HepG2 (cell line): ENCODE results near the gene BSG.

Experiments used
- CTCF ChIP-seq: sonication (generic); formaldehyde crosslinking; IDR thresholded peaks from 2 replicates; pipeline ENCODE4 v1.5.0; 2020; ENCODE audit warnings: mild to moderate bottlenecking, missing genetic modification reagents, moderate library complexity
- HNF4A ChIP-seq: sonication (generic); formaldehyde crosslinking; IDR thresholded peaks from 2 replicates; pipeline ENCODE4 v1.4.0; 2020; ENCODE audit warnings: missing genetic modification reagents
- MAX ChIP-seq: IDR thresholded peaks from 2 replicates; pipeline ENCODE4 v1.6.1; 2012; ENCODE audit warnings: inconsistent platforms
- NFE2L1 ChIP-seq: sonication (generic); formaldehyde crosslinking; IDR thresholded peaks from 2 replicates; pipeline ENCODE4 v1.4.0; 2020; ENCODE audit warnings: missing genetic modification reagents, mild to moderate bottlenecking, borderline replicate concordance
- POLR2A ChIP-seq, 2 experiments: IDR thresholded peaks; 2 replicates each; pipeline ENCODE4 v1.6.1; 2011; ENCODE audit warnings: low read depth in 2 of 2, low read length in 2 of 2, mild to moderate bottlenecking in 1 of 2, moderate library complexity in 1 of 2; ENCODE audit not compliant: insufficient read depth in 1 of 2
- ZBTB1 ChIP-seq: sonication (generic); formaldehyde crosslinking; IDR thresholded peaks from 2 replicates; pipeline ENCODE4 v1.4.0; 2020; ENCODE audit warnings: missing genetic modification reagents, borderline replicate concordance
- ZNF30 ChIP-seq: sonication (generic); formaldehyde crosslinking; IDR thresholded peaks from 2 replicates; pipeline ENCODE4 v1.5.0; 2020; ENCODE audit warnings: mild to moderate bottlenecking, missing genetic modification reagents
- ZNF350 ChIP-seq: sonication (generic); formaldehyde crosslinking; IDR thresholded peaks from 2 replicates; pipeline ENCODE4 v1.4.0; 2020; ENCODE audit warnings: mild to moderate bottlenecking, low read depth, missing genetic modification reagents, borderline replicate concordance

- TF ChIP-seq CTCF (CRISPR knock-in tag) (no peak), ZNF350 (no peak), POLR2A (IDR thresholded peaks at IDR 0.05; ENCODE audit: insufficient read depth in 1 of 2, low read depth in 2 of 2, low read length in 2 of 2) (0 out of 4 replicates have a peak, but pooled peaks of 1 of the 2 experiments have one; percentile 3), HNF4A (CRISPR knock-in tag) (no peak), NFE2L1 (CRISPR knock-in tag) (no peak), ZBTB1 (CRISPR knock-in tag) (no peak), MAX (no peak), ZNF30 (CRISPR knock-in tag) (no peak)
These were observed 11.5 kb downstream of the BSG start for GRCh38 chr19:583968-584239.
